Activated naive CD8-positive, alpha-beta T cell (primary cell): ENCODE measurements around the gene CGB8.
"Not testable (repeated sequence)": the region's sequence is repeated elsewhere in the genome, so short reads cannot be mapped to it uniquely, and the experiment has no call there.

ENCODE experiments used
- H3K27ac Mint-ChIP-seq: one replicate; pipeline ENCODE4 v1.8.0; 2021; ENCODE audit warnings: mixed read lengths
- H3K27me3 Mint-ChIP-seq: one replicate; pipeline ENCODE4 v1.8.0; 2021; ENCODE audit warnings: mixed read lengths
- H3K36me3 Mint-ChIP-seq: one replicate; pipeline ENCODE4 v1.8.0; 2021; ENCODE audit warnings: mixed read lengths
- H3K4me1 Mint-ChIP-seq: one replicate; pipeline ENCODE4 v1.8.0; 2021; ENCODE audit warnings: low read depth, mixed read lengths
- H3K4me3 Mint-ChIP-seq: one replicate; pipeline ENCODE4 v1.8.0; 2021; ENCODE audit warnings: mild to moderate bottlenecking, mixed read lengths
- H3K9me3 Mint-ChIP-seq: one replicate; pipeline ENCODE4 v1.8.0; 2021; ENCODE audit warnings: low read depth, mixed read lengths

CGB8 gene

DNA sequence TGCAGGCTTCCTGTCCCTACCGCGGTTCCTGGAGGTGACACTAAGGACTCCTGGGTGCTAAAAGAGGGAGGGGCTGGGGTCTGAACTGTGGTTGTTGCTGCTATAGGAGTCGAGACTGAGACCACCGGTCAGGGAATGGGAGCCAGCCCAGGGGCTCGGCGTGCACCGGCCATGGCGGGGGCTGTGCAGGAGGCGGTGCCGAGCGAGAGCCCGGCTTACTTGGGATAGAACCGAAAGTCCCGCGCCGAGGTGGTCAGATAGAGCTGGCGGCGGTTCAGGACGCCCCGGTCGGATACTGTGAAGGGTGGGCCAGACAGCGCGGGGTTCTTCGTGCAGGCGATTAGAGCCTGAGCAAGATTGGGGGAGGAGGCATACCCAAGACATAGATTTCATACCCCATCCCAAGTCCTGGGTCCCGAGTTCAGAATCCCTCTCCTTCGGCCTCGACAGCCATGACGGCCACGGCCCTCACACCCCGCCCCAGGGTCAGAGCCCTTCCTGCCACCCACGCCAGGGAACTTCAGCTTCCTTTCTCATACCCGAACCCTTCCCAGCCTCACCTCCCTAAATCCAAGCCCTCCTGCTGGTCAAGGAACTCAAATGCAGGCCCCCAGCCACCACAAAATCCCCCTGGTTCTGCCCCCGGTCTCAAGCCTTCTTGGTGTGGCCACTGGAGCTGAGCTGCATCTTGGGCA, 8.1 kb upstream of the CGB8 start:
- Mint-ChIP-seq H3K4me1 (peaks cover 15% of the 10 kb centered on the region), H3K27me3 (peaks cover 12% of the 10 kb centered on the region), H3K4me3 (peak overlapping the region; percentile 89)
- H3K9me3 Mint-ChIP-seq, H3K27ac Mint-ChIP-seq, H3K36me3 Mint-ChIP-seq: not testable (repeated sequence)

- peak overlapping the region; percentile 89 for H3K4me3 Mint-ChIP-seq
- peaks cover 15% of the 10 kb centered on the region for H3K4me1 Mint-ChIP-seq
- no peak overlapping the region for H3K27ac Mint-ChIP-seq
- H3K27me3 Mint-ChIP-seq: peaks cover 12% of the 10 kb centered on the region
- H3K9me3 Mint-ChIP-seq: no peaks in the 10 kb centered on the region
- no peaks in the 10 kb centered on the region for H3K36me3 Mint-ChIP-seq
Observed at GRCh38 chr19:49056101-49056901, 7.4 kb upstream of the CGB8 start.

- H3K9me3 Mint-ChIP-seq, H3K4me1 Mint-ChIP-seq, H3K4me3 Mint-ChIP-seq, H3K27me3 Mint-ChIP-seq, H3K36me3 Mint-ChIP-seq, H3K27ac Mint-ChIP-seq: not testable (repeated sequence)
Observed at GRCh38 chr19:49050376-49051033, 1.6 kb upstream of the CGB8 start.

GRCh38 chr19:49049834-49050233, 923 bp upstream of the CGB8 start:
- H3K4me1 Mint-ChIP-seq, H3K27ac Mint-ChIP-seq, H3K36me3 Mint-ChIP-seq, H3K4me3 Mint-ChIP-seq, H3K27me3 Mint-ChIP-seq, H3K9me3 Mint-ChIP-seq: not testable (repeated sequence)

GRCh38 chr19:49043548-49043947, 5.4 kb downstream of the CGB8 start, which contains the start of gene CGB5:
Gene CGB5 (plus strand): TSS chr19:49043848. CDS start chr19:49044210, 362 bp downstream.
- not testable (repeated sequence) for H3K36me3 Mint-ChIP-seq, H3K4me1 Mint-ChIP-seq, H3K9me3 Mint-ChIP-seq, H3K27ac Mint-ChIP-seq, H3K27me3 Mint-ChIP-seq, H3K4me3 Mint-ChIP-seq

DNA sequence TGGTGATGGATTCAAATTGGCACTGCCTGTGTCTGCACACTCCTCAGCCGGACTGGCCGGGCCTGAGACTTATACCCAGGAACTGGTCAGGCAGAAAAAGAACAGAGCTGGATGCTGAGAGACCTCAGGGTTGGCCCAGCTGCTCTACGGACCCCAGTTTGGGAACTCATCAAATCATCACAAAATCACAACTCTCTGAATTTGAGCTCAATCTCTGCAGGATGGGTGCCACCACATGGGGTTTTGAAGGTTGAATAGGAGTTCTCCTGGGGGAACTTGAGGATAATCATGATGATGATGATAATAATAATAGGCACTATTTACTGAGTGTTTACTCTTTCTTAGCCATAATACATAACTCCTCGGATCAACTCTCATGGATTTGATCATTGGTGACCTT, 6.2 kb downstream of the CGB8 start:
- not testable (repeated sequence) for H3K36me3 Mint-ChIP-seq, H3K9me3 Mint-ChIP-seq, H3K27ac Mint-ChIP-seq, H3K27me3 Mint-ChIP-seq, H3K4me3 Mint-ChIP-seq, H3K4me1 Mint-ChIP-seq

DNA sequence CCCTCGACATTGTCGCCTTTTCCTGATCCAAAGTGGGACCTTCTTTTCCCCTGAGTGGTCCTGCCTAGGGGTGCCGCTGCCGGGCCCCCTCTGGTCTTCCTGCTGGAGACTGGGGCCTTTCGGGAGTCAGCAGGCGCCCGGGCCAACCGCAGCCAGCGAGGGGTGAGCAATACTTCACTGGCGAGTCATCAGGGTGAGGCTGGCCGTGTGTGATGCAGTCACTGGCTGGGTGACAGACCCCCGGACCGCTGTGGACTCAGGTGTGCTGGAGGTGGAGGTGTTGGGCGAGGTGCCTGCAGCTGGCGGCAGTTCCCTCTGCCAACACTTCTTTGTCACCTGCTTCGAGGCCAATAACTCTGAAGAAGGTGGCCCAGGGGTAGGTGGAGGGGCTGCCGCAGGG, 6.7 kb downstream of the CGB8 start:
- no peaks in the 10 kb centered on the region for H3K9me3 Mint-ChIP-seq
- no peak overlapping the region for H3K4me3 Mint-ChIP-seq
- H3K4me1 Mint-ChIP-seq: no peaks in the 10 kb centered on the region
- H3K36me3 Mint-ChIP-seq: no peaks in the 10 kb centered on the region
- H3K27me3 Mint-ChIP-seq: no peaks in the 10 kb centered on the region
- H3K27ac Mint-ChIP-seq: no peak overlapping the region

GRCh38 chr19:49039736-49040135, 9.2 kb downstream of the CGB8 start:
- not testable (repeated sequence) for H3K4me1 Mint-ChIP-seq, H3K9me3 Mint-ChIP-seq, H3K27ac Mint-ChIP-seq, H3K36me3 Mint-ChIP-seq, H3K27me3 Mint-ChIP-seq, H3K4me3 Mint-ChIP-seq

DNA sequence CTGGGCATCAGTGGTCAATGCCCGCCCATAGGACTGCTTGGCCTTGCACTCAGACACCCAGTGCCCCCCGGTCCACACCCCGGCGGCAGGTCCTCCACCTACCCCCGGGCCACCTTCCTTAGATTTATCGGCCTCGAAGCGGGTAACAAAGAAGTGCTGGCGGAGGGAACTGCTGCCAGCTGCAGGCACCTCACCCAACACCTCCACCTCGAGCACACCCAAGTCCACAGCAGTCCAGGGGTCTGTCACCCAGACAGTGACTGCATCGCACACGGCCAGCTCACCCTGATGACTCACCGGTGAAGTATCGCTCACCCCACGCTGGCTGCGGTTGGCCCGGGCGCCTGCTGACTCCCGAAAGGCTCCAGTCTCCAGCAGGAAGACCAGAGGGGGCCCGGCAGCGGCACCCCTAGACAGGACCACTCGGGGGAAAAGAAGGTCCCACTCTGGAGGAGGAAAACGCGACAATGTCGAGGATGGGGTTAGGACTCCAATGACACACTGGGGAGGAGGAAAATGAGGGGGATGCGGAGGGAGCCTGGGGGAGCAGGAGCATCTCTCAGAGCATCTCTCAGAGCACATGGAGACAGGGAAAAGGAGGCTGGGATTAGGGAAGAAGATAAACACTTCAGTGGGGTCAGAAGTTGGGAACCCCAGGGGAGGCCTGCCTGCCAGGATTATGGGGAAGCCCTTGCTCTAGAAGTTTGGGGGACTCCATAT, 10.2 kb downstream of the CGB8 start:
- H3K27ac Mint-ChIP-seq, H3K27me3 Mint-ChIP-seq, H3K4me1 Mint-ChIP-seq, H3K36me3 Mint-ChIP-seq, H3K4me3 Mint-ChIP-seq, H3K9me3 Mint-ChIP-seq: not testable (repeated sequence)

GRCh38 chr19:49038111-49038510, 10.8 kb downstream of the CGB8 start:
- H3K9me3 Mint-ChIP-seq, H3K4me1 Mint-ChIP-seq, H3K27me3 Mint-ChIP-seq: not testable (repeated sequence)

DNA sequence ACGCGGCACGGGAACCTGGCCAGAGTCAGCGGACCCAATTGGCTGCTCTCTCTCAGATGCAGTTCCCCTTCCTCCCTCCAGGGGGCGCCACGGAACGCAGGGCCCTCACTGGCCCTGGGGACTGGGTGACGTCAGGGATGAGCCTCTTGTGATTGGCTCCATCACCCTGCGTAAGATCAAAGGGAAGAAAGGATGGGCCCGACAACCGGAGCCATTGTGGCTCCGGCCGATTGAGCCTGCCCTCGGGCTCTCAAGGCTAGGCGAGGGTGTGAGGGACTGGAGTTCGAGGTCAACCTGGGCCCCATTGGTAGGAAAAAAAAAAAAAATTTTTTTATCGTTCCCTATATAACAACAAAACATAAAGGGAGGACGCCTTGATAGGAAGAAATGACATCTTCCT, 12.1 kb downstream of the CGB8 start, which contains the start of gene CGB1:
TSS of gene CGB1 (minus strand) at position 81 of the 400 bp plus-strand sequence. CDS start 184 bp downstream, outside the sequence.
- H3K27me3 Mint-ChIP-seq, H3K27ac Mint-ChIP-seq, H3K9me3 Mint-ChIP-seq, H3K36me3 Mint-ChIP-seq, H3K4me1 Mint-ChIP-seq, H3K4me3 Mint-ChIP-seq: not testable (repeated sequence)

More at GRCh38 chr19:49038111-49038510, 10.8 kb downstream of the CGB8 start:
- not testable (repeated sequence) for H3K27ac Mint-ChIP-seq, H3K4me3 Mint-ChIP-seq, H3K36me3 Mint-ChIP-seq

GRCh38 chr19:49031642-49032301, 17.1 kb downstream of the CGB8 start, which contains the start of gene CGB2:
Gene CGB2 (plus strand): TSS chr19:49031890. CDS start chr19:49032096, 206 bp downstream.
- H3K36me3 Mint-ChIP-seq, H3K27me3 Mint-ChIP-seq, H3K4me1 Mint-ChIP-seq, H3K4me3 Mint-ChIP-seq, H3K27ac Mint-ChIP-seq, H3K9me3 Mint-ChIP-seq: not testable (repeated sequence)

DNA sequence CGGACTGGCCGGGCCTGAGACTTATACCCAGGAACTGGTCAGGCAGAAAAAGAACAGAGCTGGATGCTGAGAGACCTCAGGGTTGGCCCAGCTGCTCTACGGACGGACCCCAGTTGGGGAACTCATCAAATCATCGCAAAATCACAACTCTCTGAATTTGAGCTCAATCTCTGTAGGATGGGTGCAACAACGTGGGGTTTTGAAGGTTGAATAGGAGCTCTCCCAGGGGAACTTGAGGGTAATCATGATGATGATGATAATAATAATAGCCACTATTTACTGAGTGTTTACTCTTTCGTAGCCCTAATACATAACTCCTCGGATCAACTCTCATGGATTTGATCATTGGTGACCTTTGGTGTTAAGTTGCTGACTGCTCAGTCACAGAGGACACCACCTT, 18.6 kb downstream of the CGB8 start:
- H3K4me3 Mint-ChIP-seq, H3K27me3 Mint-ChIP-seq, H3K36me3 Mint-ChIP-seq, H3K27ac Mint-ChIP-seq, H3K9me3 Mint-ChIP-seq, H3K4me1 Mint-ChIP-seq: not testable (repeated sequence)

DNA sequence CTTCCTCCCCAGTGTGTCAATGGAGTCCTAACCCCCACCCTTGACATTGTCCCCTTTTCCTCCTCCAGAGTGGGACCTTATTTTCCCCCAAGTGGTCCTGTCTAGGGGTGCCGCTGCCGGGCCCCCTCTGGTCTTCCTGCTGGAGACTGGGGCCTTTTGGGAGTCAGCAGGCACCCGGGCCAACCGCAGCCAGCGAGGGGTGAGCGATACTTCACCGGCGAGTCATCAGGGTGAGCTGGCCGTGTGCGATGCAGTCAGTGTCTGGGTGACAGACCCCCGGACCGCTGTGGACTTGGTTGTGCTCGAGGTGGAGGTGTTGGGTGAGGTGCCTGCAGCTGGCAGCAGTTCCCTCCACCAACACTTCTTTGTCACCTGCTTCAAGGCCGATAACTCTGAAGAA, 19.2 kb downstream of the CGB8 start:
- not testable (repeated sequence) for H3K36me3 Mint-ChIP-seq, H3K9me3 Mint-ChIP-seq, H3K27ac Mint-ChIP-seq, H3K4me3 Mint-ChIP-seq, H3K4me1 Mint-ChIP-seq, H3K27me3 Mint-ChIP-seq
